ENCODE data around the gene DAGLA. TPM values are rescaled to one million over a fixed set of nuclear protein-coding genes. Genes with fewer than 3 reads are reported as not detected.

Gene DAGLA
- total RNA-seq, 1 experiment from 2014 or later: 10.1 TPM

DNA sequence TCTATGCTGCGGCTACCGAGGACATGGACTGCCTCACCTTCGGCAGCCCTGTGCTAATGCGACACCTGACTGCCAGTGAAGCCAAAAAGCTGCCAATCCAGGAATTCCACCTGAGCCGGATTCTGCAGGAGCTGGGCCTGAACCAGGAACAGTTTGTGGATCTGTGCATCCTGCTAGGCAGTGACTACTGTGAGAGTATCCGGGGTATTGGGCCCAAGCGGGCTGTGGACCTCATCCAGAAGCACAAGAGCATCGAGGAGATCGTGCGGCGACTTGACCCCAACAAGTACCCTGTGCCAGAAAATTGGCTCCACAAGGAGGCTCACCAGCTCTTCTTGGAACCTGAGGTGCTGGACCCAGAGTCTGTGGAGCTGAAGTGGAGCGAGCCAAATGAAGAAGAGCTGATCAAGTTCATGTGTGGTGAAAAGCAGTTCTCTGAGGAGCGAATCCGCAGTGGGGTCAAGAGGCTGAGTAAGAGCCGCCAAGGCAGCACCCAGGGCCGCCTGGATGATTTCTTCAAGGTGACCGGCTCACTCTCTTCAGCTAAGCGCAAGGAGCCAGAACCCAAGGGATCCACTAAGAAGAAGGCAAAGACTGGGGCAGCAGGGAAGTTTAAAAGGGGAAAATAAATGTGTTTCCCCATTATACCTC, 115.8 kb downstream of the DAGLA start:
- no peak for TF ChIP-seq EZH2 (IDR thresholded peaks at IDR 0.05; ENCODE audit: low read depth)
- TF ChIP-seq, protein P1, sequence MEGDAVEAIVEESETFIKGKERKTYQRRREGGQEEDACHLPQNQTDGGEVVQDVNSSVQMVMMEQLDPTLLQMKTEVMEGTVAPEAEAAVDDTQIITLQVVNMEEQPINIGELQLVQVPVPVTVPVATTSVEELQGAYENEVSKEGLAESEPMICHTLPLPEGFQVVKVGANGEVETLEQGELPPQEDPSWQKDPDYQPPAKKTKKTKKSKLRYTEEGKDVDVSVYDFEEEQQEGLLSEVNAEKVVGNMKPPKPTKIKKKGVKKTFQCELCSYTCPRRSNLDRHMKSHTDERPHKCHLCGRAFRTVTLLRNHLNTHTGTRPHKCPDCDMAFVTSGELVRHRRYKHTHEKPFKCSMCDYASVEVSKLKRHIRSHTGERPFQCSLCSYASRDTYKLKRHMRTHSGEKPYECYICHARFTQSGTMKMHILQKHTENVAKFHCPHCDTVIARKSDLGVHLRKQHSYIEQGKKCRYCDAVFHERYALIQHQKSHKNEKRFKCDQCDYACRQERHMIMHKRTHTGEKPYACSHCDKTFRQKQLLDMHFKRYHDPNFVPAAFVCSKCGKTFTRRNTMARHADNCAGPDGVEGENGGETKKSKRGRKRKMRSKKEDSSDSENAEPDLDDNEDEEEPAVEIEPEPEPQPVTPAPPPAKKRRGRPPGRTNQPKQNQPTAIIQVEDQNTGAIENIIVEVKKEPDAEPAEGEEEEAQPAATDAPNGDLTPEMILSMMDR (conservative IDR thresholded peaks at IDR 0.05): no peak
- intact Hi-C loops (cut with micrococcal nuclease; ENCODE audit: unreplicated experiment): loop anchor here (2.0 to 10.0 kb wide), 2 partner anchors 259 to 313 kb away; no protein-coding TSS in a partner anchor
- H3K4me1 ChIP-seq (replicated peaks; ENCODE audit: insufficient read depth): peaks cover 20% of the 10 kb centered on the region
- peaks cover 66% of the 10 kb centered on the region for H3K79me2 ChIP-seq (ENCODE audit: low read depth)
- no peak overlapping the region for H2AFZ ChIP-seq
- H3K9me3 ChIP-seq (ENCODE audit: insufficient read depth, low read depth): no peaks in the 10 kb centered on the region
- no peak overlapping the region for H3K27ac ChIP-seq
- DNase-seq: no peak
- ChIA-PET CTCF (interaction anchor here (2.9 to 3.1 kb wide), 2 partner anchors 19 to 286 kb away, joined by 13 to 21 read pairs; no protein-coding TSS in a partner anchor), POLR2A (ENCODE audit: unreplicated experiment) (no interaction called here)
- no peak overlapping the region for H3K4me3 ChIP-seq
- H4K20me1 ChIP-seq (ENCODE audit: insufficient read depth): no peaks in the 10 kb centered on the region; the same call in 1 of the 2 replicates
- H3K27me3 ChIP-seq (ENCODE audit: insufficient read depth, low read depth): no peaks in the 10 kb centered on the region
- peaks cover 37% of the 10 kb centered on the region; the same call in 1 of the 2 replicates for H3F3A ChIP-seq (ENCODE audit: insufficient read depth, low read depth)
- BruUV-seq (replicated peaks): no TSS peak
- 0 out of 2 replicates have a peak, but pooled peaks cover 5% of the 10 kb centered on the region for H3K36me3 ChIP-seq (ENCODE audit: low read depth)
- H3K9me2 ChIP-seq (ENCODE audit: insufficient read depth): no peaks in the 10 kb centered on the region
- no peak overlapping the region for H3K4me2 ChIP-seq

Other genes with a start within 250 kb of the DAGLA start
- 1.0 and 1.1 TPM in 2 replicates for gene LRRC10B, start 171.6 kb upstream of the DAGLA start, total RNA-seq (2021)
- gene SYT7, start 99.3 kb upstream of the DAGLA start, total RNA-seq (2021): 4.0 and 8.9 TPM in 2 replicates
- gene MYRF, start 72.2 kb downstream of the DAGLA start, total RNA-seq (2021): 15.3 and 16.3 TPM in 2 replicates
- gene TMEM258, start 112.2 kb downstream of the DAGLA start, total RNA-seq (2021): 141 and 217 TPM in 2 replicates
- 56.5 and 60.9 TPM in 2 replicates for gene FEN1, start 112.5 kb downstream of the DAGLA start, total RNA-seq (2021)
- 114 and 150 TPM in 2 replicates for gene FADS1, start 136.6 kb downstream of the DAGLA start, total RNA-seq (2021)
- gene FADS2, start 147.9 kb downstream of the DAGLA start, total RNA-seq (2021): 223 and 514 TPM in 2 replicates
- 74.0 and 75.5 TPM in 2 replicates for gene FADS3, start 211.2 kb downstream of the DAGLA start, total RNA-seq (2021)
- 4.4 and 10.4 TPM in 2 replicates for gene RAB3IL1, start 237.2 kb downstream of the DAGLA start, total RNA-seq (2021)

Measured in PC-9 (cell line).